ENCODE data around the gene SSR2.

The SSR2 gene

GRCh38 chr1:155962599-155963211 is 58.0 kb downstream of the SSR2 start:
- Histone ChIP-seq H3K27ac (ENCODE audit: low read length) (no peak overlapping the region), H4K20me1 (ENCODE audit: insufficient read depth, low read length) (peaks cover 45% of the 10 kb centered on the region), H3K9ac (ENCODE audit: low read length) (no peak overlapping the region), H2AFZ (ENCODE audit: low read depth, low read length) (no peak overlapping the region), H3K79me2 (ENCODE audit: low read length) (peaks cover 63% of the 10 kb centered on the region), H3K4me2 (ENCODE audit: low read length) (no peak overlapping the region), H3K4me3 (ENCODE audit: low read length) (no peak overlapping the region), H3K27me3 (ENCODE audit: low read depth, low read length) (no peaks in the 10 kb centered on the region), H3K4me1 (ENCODE audit: low read length) (peaks cover 3% of the 10 kb centered on the region; the same call in 1 of the 2 replicates), H3K9me3 (ENCODE audit: insufficient read depth, low read length) (no peaks in the 10 kb centered on the region), H3K36me3 (replicated peaks; ENCODE audit: low read depth, low read length) (peaks cover 78% of the 10 kb centered on the region)
- TF ChIP-seq EZH2phosphoT487 (IDR thresholded peaks at IDR 0.05; ENCODE audit: low read depth) (no peak), CTCF (IDR thresholded peaks at IDR 0.05; ENCODE audit: low read depth, low read length) (no peak)

GRCh38 chr1:155961937-155962336 is 58.8 kb downstream of the SSR2 start:
- H3K27ac ChIP-seq (ENCODE audit: low read length) = no peak overlapping the region
- H4K20me1 ChIP-seq (ENCODE audit: insufficient read depth, low read length) = peaks cover 37% of the 10 kb centered on the region
- TF ChIP-seq EZH2phosphoT487 (IDR thresholded peaks at IDR 0.05; ENCODE audit: low read depth) (no peak), CTCF (IDR thresholded peaks at IDR 0.05; ENCODE audit: low read depth, low read length) (no peak)
- no peaks in the 10 kb centered on the region for H3K9me3 ChIP-seq (ENCODE audit: insufficient read depth, low read length)
- H3K9ac ChIP-seq (ENCODE audit: low read length) = no peak overlapping the region
- no peak overlapping the region for H3K4me3 ChIP-seq (ENCODE audit: low read length)
- peaks cover 3% of the 10 kb centered on the region; the same call in 1 of the 2 replicates for H3K4me1 ChIP-seq (ENCODE audit: low read length)
- H3K79me2 ChIP-seq (ENCODE audit: low read length) = peaks cover 55% of the 10 kb centered on the region
- peaks cover 78% of the 10 kb centered on the region for H3K36me3 ChIP-seq (replicated peaks; ENCODE audit: low read depth, low read length)
- no peak overlapping the region for H2AFZ ChIP-seq (ENCODE audit: low read depth, low read length)
- no peak overlapping the region for H3K4me2 ChIP-seq (ENCODE audit: low read length)
- no peaks in the 10 kb centered on the region for H3K27me3 ChIP-seq (ENCODE audit: low read depth, low read length)

GRCh38 chr1:155960081-155960745 is 60.5 kb downstream of the SSR2 start:
- H3K79me2 ChIP-seq (ENCODE audit: low read length) = peaks cover 38% of the 10 kb centered on the region
- peaks cover 70% of the 10 kb centered on the region for H3K36me3 ChIP-seq (replicated peaks; ENCODE audit: low read depth, low read length)
- no peak overlapping the region for H3K9ac ChIP-seq (ENCODE audit: low read length)
- H3K27me3 ChIP-seq (ENCODE audit: low read depth, low read length) = no peaks in the 10 kb centered on the region
- peaks cover 20% of the 10 kb centered on the region for H4K20me1 ChIP-seq (ENCODE audit: insufficient read depth, low read length)
- no peak overlapping the region for H3K4me2 ChIP-seq (ENCODE audit: low read length)
- H3K4me3 ChIP-seq (ENCODE audit: low read length) = no peak overlapping the region
- peaks cover 3% of the 10 kb centered on the region; the same call in 1 of the 2 replicates for H3K4me1 ChIP-seq (ENCODE audit: low read length)
- no peak overlapping the region for H2AFZ ChIP-seq (ENCODE audit: low read depth, low read length)
- H3K9me3 ChIP-seq (ENCODE audit: insufficient read depth, low read length) = no peaks in the 10 kb centered on the region
- H3K27ac ChIP-seq (ENCODE audit: low read length) = no peak overlapping the region
- TF ChIP-seq CTCF (IDR thresholded peaks at IDR 0.05; ENCODE audit: low read depth, low read length) (no peak), EZH2phosphoT487 (IDR thresholded peaks at IDR 0.05; ENCODE audit: low read depth) (no peak)
